IPS-20b (cell line): ENCODE measurements around the gene IGFLR1.

Source experiments
- H3K27ac ChIP-seq: one replicate; pipeline ENCODE4 v1.5.1; 2013; ENCODE audit warnings: low read length
- H3K27me3 ChIP-seq: 2 replicates; pipeline ENCODE4 v1.6.1; 2013; ENCODE audit warnings: mild to moderate bottlenecking, low read length, inconsistent platforms; ENCODE audit not compliant: insufficient read depth
- H3K36me3 ChIP-seq: 2 replicates; pipeline ENCODE4 v1.6.1; 2013; ENCODE audit warnings: low read depth, mild to moderate bottlenecking, inconsistent platforms, low read length, moderate library complexity; ENCODE audit not compliant: insufficient read depth
- H3K4me1 ChIP-seq: 2 replicates; pipeline ENCODE4 v1.6.1; 2013; ENCODE audit warnings: mild to moderate bottlenecking, control low read depth, inconsistent platforms, low read length, moderate library complexity; ENCODE audit not compliant: insufficient read depth
- H3K4me3 ChIP-seq: 2 replicates; pipeline ENCODE4 v1.5.1; 2013; ENCODE audit warnings: mild to moderate bottlenecking, low read length, inconsistent platforms
- H3K9ac ChIP-seq: 2 replicates; pipeline ENCODE4 v1.6.1; 2013; ENCODE audit warnings: low read depth, mild to moderate bottlenecking, inconsistent platforms, low read length, moderate library complexity
- H3K9me3 ChIP-seq: 2 replicates; pipeline ENCODE4 v1.6.1; 2013; ENCODE audit warnings: mild to moderate bottlenecking, low read depth, low read length, inconsistent platforms; ENCODE audit not compliant: insufficient read depth

Gene IGFLR1

GRCh38 chr19:35742121-35742724 is at the start of gene IGFLR1:
Gene IGFLR1 (minus strand): TSS chr19:35742452. CDS start chr19:35741180, 1,272 bp downstream.
- Histone ChIP-seq H3K27ac (no peak within 1 kb of the TSS), H3K4me1 (peaks cover 3% of the 10 kb centered on the region; the same call in 1 of the 2 replicates)

GRCh38 chr19:35791814-35792279 is 49.6 kb upstream of the IGFLR1 start:
- H3K27me3 ChIP-seq, result peaks cover 19% of the 10 kb centered on the region
- no peaks in the 10 kb centered on the region for H3K9me3 ChIP-seq
- H3K4me3 ChIP-seq, result no peak overlapping the region
- no peaks in the 10 kb centered on the region for H3K4me1 ChIP-seq
- no peak overlapping the region for H3K27ac ChIP-seq
- no peaks in the 10 kb centered on the region for H3K36me3 ChIP-seq
- no peak overlapping the region for H3K9ac ChIP-seq

More at GRCh38 chr19:35742121-35742724, at the start of gene IGFLR1:
- peaks cover 19% of the 10 kb centered on the region for H3K36me3 ChIP-seq
- H3K9ac ChIP-seq, result no peak within 1 kb of the TSS; the same call in 1 of the 2 replicates
- no peaks in the 10 kb centered on the region for H3K27me3 ChIP-seq
- peak within 1 kb of the TSS; percentile 80 for H3K4me3 ChIP-seq
- H3K9me3 ChIP-seq, result no peaks in the 10 kb centered on the region

- Histone ChIP-seq H3K4me3 (no peak overlapping the region), H3K27me3 (peaks cover 12% of the 10 kb centered on the region), H3K9ac (no peak overlapping the region), H3K9me3 (no peaks in the 10 kb centered on the region), H3K36me3 (no peaks in the 10 kb centered on the region), H3K4me1 (no peaks in the 10 kb centered on the region), H3K27ac (no peak overlapping the region)
Observed at GRCh38 chr19:35790981-35791813, 48.9 kb upstream of the IGFLR1 start.

- Histone ChIP-seq H3K4me3 (no peak overlapping the region), H3K36me3 (no peaks in the 10 kb centered on the region), H3K27me3 (peaks cover 10% of the 10 kb centered on the region), H3K27ac (no peak overlapping the region), H3K4me1 (no peaks in the 10 kb centered on the region), H3K9me3 (no peaks in the 10 kb centered on the region), H3K9ac (no peak overlapping the region)
Observed at GRCh38 chr19:35789978-35790944, 48.0 kb upstream of the IGFLR1 start.

GRCh38 chr19:35789195-35789977 is 47.1 kb upstream of the IGFLR1 start:
- no peak overlapping the region for H3K4me3 ChIP-seq
- no peak overlapping the region for H3K27ac ChIP-seq
- peaks cover 8% of the 10 kb centered on the region for H3K27me3 ChIP-seq
- H3K9me3 ChIP-seq, result no peaks in the 10 kb centered on the region
- H3K9ac ChIP-seq, result no peak overlapping the region
- no peaks in the 10 kb centered on the region for H3K4me1 ChIP-seq
- no peaks in the 10 kb centered on the region for H3K36me3 ChIP-seq

- peaks cover 8% of the 10 kb centered on the region for H3K27me3 ChIP-seq
- no peak overlapping the region for H3K9ac ChIP-seq
- H3K4me1 ChIP-seq, result no peaks in the 10 kb centered on the region
- no peaks in the 10 kb centered on the region for H3K9me3 ChIP-seq
- H3K36me3 ChIP-seq, result no peaks in the 10 kb centered on the region
- no peak overlapping the region for H3K27ac ChIP-seq
- no peak overlapping the region for H3K4me3 ChIP-seq
Observed at GRCh38 chr19:35788205-35788960, 46.1 kb upstream of the IGFLR1 start.

GRCh38 chr19:35787227-35787799 is 45.1 kb upstream of the IGFLR1 start:
- H3K27ac ChIP-seq, result no peak overlapping the region
- no peaks in the 10 kb centered on the region for H3K36me3 ChIP-seq
- no peaks in the 10 kb centered on the region for H3K9me3 ChIP-seq
- no peak overlapping the region for H3K9ac ChIP-seq
- peaks cover 8% of the 10 kb centered on the region for H3K27me3 ChIP-seq
- no peak overlapping the region for H3K4me3 ChIP-seq
- H3K4me1 ChIP-seq, result no peaks in the 10 kb centered on the region

GRCh38 chr19:35786299-35787160 is 44.3 kb upstream of the IGFLR1 start:
- Histone ChIP-seq H3K27ac (no peak overlapping the region), H3K9ac (no peak overlapping the region), H3K9me3 (no peaks in the 10 kb centered on the region), H3K36me3 (no peaks in the 10 kb centered on the region), H3K4me1 (no peaks in the 10 kb centered on the region), H3K4me3 (no peak overlapping the region), H3K27me3 (peaks cover 8% of the 10 kb centered on the region)

- Histone ChIP-seq H3K27ac (no peak overlapping the region), H3K9ac (peak overlapping the region; percentile 51; the same call in 1 of the 2 replicates), H3K4me3 (peak overlapping the region; percentile 70), H3K27me3 (peaks cover 8% of the 10 kb centered on the region), H3K4me1 (no peaks in the 10 kb centered on the region), H3K9me3 (no peaks in the 10 kb centered on the region), H3K36me3 (no peaks in the 10 kb centered on the region)
Observed at GRCh38 chr19:35785339-35785627, 43.0 kb upstream of the IGFLR1 start.
